GM18519 (cell line): ENCODE data around the gene MZB1.
"Not testable (repeated sequence)": the region's sequence is repeated elsewhere in the genome, so short reads cannot be mapped to it uniquely, and the experiment has no call there.

Experiments used
- ATAC-seq: cut with Tn5 transposase; IDR thresholded peaks from one replicate; pipeline ENCODE4 v1.9.1; 2021; ENCODE audit warnings: mild to moderate bottlenecking, moderate library complexity; ENCODE audit not compliant: unreplicated experiment, low FRiP score

Gene MZB1

DNA sequence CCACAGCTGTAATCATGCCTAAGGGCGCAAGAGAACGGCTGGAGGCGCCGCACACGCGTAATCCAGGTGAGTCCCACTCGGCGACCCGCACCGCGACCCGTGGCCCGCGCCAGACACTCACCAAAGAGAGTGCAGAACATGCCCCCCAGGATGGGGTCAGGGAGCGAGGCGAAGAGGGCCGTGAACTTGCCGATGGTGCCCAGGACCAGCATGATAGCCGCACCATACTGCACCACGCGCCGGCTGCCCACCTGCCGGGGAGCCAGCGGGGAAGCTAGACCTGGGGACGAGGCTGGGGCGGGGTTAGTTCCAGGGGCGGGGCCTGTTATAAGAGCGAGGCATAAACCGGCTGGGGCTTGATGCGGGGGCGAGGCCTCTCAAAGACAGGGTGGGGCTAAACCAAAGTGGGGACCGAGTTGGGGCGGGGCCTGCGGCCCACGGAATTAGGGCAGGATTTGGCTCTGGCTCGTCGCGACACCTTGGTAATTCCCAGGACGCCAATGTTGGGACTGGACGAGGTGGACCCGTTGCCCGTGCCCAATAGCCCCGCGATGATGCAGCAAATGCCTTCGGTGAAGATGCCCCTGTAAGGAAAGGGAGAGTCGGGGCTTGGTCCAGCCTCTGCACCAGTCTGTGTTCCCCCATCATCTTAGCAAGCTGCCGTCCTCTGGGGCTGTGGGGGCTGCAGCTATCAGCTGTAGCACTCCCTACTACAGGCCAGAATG, 11.4 kb downstream of the MZB1 start:
- no peak for ATAC-seq

DNA sequence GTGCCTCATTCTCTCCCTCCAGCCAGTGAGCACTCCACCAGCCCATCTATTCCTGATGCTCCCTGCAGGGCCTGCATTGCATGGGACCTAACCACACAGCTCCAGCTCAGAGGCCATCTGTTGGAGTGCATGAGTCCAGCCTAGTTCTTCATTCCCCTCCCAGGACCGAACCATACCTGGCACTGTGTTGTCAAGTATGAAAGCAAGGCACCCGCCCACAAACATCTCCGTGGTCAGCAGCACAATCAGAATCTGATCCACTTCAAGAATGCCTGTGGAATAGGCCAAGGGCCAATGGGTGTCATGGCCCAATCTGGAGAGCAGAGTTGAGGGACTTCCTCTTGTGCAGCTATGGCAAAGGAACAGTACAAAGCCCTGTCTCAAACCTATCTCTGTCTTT, 12.5 kb downstream of the MZB1 start:
- no peak for ATAC-seq

- ATAC-seq: no peak
Observed at GRCh38 chr5:139376364-139376763, 13.3 kb downstream of the MZB1 start.

- no peak for ATAC-seq
Observed at GRCh38 chr5:139374909-139375308, 14.8 kb downstream of the MZB1 start.

GRCh38 chr5:139371482-139372435, 18.0 kb downstream of the MZB1 start:
- ATAC-seq: no peak

DNA sequence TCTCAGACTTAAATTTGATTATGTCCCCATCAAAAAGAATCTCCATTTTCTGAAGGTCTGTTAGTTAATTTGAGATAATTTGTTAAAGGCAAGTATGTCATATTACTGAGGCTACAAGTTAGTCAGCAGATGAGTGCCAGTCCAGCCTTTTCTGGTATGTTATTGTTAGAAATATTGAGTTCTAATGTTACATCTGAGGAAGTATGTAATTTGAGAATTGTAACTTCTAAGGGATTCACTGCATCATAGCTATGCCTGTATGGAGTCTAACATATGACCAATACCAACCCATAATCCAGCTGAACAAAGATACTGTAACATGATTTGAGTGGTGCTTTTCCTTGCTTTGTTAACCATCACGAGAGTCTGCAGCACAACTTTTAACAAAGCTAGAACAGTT, 20.5 kb downstream of the MZB1 start:
- ATAC-seq: no peak

GRCh38 chr5:139368613-139369012, 21.1 kb downstream of the MZB1 start:
- ATAC-seq: no peak

DNA sequence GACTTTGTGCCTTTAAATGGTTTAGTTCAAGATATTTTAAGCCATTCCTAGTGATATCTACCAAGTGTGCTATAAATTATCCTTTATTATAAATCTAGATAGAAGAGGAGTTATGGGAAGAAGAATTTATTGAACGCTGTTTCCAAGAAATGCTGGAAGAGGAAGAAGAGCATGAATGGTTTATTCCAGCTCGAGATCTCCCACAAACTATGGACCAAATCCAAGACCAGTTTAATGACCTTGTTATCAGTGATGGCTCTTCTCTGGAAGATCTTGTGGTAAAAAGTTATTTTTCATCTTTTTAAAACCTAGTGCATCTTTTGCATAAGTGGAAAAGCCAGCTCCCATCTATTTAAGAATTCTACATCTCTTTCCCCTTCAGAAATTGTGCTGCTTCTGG, 25.2 kb downstream of the MZB1 start:
- no peak for ATAC-seq

- no peak for ATAC-seq
Observed at GRCh38 chr5:139363937-139364336, 25.8 kb downstream of the MZB1 start.

- no peak for ATAC-seq
Observed at GRCh38 chr5:139361835-139362429, 27.8 kb downstream of the MZB1 start.

- no peak for ATAC-seq
Observed at GRCh38 chr5:139360384-139360783, 29.3 kb downstream of the MZB1 start.

DNA sequence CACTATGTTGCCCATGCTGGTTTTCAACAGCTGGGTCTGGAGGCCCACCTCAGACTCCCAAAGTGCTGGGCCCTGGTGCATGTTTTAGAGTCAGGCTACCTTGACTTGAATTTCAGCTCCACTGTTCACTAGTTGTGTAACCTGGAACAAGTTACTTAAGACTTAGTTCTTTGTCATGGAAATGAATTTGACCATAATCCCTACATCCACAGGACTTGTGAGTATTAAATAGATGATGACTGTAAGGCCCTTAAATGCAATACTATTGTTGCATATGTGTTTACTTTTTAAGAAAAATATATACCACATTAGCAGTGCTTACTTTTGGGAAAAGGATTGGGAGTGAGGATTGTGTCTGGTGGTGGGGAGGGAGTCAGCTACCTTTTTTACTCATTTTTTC, 31.6 kb downstream of the MZB1 start:
- no peak for ATAC-seq

DNA sequence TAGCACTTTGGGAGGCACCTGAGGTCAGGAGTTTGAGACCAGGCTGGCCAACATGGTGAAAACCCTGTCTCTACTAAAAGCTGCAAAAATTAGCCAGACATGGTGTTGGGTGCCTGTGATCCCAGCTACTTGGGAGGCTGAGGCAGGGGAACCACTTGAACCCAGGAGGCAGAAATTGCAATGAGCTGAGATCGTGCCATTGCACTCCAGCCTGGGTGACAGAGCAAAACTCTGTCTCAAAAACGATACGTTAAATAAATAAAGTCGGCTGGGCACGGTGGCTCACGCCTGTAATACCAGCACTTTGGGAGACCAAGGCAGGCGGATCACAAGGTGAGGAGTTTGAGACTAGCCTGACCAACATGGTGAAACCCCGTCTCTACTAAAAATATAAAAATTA, 33.8 kb downstream of the MZB1 start:
- ATAC-seq: not testable (repeated sequence)

DNA sequence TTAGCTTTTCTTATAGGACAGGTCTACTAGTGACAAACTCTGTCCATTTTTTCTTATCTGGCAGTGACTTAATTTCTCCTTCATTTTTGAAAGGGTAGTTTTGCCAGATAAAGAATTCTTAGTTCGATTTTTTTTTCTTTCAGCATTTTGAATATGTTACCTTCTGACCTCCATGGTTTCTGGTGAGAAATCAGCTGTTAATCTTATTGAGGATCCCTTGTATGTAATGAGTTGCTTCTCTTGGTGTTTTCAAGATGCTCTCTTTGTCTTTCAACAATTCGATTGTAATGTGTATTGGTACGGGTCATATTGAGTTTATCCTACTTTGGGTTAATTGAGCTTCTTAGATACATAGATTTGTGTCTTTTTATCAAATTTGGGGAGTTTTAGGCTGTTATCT, 35.5 kb downstream of the MZB1 start:
- no peak for ATAC-seq

DNA sequence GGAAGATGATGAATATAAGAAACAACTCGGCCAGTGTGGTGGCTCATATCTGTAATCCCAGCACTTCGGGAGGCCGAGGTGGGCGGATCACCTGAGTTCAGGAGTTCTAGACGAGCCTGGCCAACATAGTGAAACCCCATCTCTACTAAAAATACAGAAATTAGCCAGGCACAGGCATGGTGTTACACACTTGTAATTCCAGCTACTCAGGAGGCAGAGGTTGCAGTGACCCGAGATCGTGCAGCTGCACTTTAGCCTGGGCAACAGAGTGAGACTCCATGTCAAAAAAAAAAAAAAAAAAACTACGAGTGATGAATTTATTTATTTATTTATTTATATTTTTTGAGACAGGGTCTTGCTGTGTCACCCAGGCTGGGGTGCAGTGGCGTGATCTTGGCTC, 41.9 kb downstream of the MZB1 start:
- not testable (repeated sequence) for ATAC-seq

DNA sequence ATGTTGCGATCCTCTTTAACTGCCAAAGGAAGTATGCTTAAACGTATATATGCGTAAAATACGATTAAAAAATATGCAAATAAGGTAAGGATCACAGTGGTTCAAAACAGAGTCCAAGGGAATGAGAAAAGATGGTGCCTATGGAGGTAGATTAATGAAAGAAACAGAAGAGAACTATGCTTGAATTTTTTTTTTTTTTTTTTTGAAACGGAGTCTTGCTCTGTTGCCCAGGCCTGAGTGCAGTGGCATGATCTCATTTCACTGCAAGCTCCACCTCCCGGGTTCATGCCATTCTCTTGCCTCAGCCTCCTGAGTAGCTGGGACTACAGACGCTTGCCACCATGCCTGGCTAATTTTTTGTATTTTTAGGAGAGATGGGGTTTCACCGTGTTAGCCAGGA, 44.3 kb downstream of the MZB1 start:
- ATAC-seq: not testable (repeated sequence)

- ATAC-seq: no peak
Observed at GRCh38 chr5:139344177-139344576, 45.5 kb downstream of the MZB1 start.

- ATAC-seq: no peak
Observed at GRCh38 chr5:139343476-139343875, 46.2 kb downstream of the MZB1 start.

- ATAC-seq: no peak
Observed at GRCh38 chr5:139342423-139342723, 47.3 kb downstream of the MZB1 start.

GRCh38 chr5:139341689-139342422, 47.9 kb downstream of the MZB1 start, which contains the start of gene PAIP2:
Gene PAIP2 (plus strand): TSS chr5:139341854. CDS start chr5:139363785, 21,931 bp downstream.
- peak; percentile 87 for ATAC-seq
